Measurements from ENCODE around the gene AXIN1. TPM values are rescaled to one million over a fixed set of nuclear protein-coding genes. Genes with fewer than 3 reads are reported as not detected.

Gene AXIN1
- total RNA-seq, 4 donors from 2014 or later, result 17.5 to 29.7 (median 26.4) TPM

DNA sequence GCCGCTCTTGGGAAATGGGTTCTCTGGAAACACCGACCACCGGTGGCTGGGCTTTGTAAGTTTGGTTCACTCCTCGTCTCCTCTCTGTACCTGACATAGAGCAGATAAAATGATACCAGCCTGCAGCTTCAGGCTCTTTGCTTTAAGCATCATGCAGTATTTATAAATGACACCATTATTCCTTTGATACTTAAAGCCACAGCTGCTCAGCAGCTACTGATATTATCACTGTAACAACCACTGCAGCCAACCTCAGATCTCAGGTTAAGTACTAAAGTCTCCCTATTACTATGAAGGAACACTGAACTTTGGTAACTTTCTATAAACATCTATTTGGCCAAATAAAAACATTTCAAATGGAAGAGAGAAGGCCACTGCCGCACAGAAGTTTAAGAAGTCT, 34.9 kb downstream of the AXIN1 start:
- no peak for DNase-seq
- intact Hi-C loops (cut with DNase I), result no loop called here
- Histone ChIP-seq H3K27ac (no peak overlapping the region), H3K9me3 (no peaks in the 10 kb centered on the region), H3K4me1 (no peaks in the 10 kb centered on the region), H3K36me3 (peaks cover 18 to 19% of the 10 kb centered on the region in 2 donors), H3K27me3 (no peaks in the 10 kb centered on the region), H3K4me3 (replicated peaks in 1 of 3) (no peak overlapping the region)
- TF ChIP-seq POLR2A (IDR thresholded peaks at IDR 0.05) (no peak), CTCF (IDR thresholded peaks at IDR 0.05) (no peak)
- 88 to 95% methylated on average over 4 of the region's 5 CpGs for WGBS, 2 donors

DNA sequence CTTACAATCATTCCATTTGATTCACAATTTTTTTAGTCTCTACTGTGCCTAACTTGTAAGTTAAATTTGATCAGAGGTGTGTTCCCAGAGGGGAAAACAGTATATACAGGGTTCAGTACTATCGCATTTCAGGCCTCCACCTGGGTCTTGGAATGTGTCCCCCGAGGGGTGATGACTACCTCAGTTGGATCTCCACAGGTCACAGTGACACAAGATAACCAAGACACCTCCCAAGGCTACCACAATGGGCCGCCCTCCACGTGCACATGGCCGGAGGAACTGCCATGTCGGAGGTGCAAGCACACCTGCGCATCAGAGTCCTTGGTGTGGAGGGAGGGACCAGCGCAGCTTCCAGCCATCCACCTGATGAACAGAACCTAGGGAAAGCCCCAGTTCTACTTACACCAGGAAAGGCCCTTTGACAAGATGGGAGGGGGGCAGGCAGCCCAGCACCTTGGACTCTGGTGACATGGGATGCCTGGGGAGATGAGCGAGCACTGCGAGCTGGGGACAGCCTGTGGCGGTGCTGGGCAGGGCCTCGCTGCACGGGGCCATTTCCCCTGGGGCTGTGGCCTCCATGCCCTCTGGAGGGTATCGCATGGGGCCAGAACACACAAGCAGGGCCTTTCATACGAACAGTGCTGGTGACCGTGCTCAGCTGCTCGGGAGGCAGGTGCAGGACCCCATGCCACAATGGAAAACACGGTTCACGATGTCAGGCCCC, 35.6 kb downstream of the AXIN1 start:
- intact Hi-C loops (cut with DNase I), result no loop called here
- TF ChIP-seq POLR2A (IDR thresholded peaks at IDR 0.05) (no peak), CTCF (IDR thresholded peaks at IDR 0.05) (no peak)
- no peaks in the 10 kb centered on the region for H3K9me3 ChIP-seq
- no peak overlapping the region for H3K4me3 ChIP-seq (replicated peaks in 1 of 3)
- DNase-seq, result no peak
- no peaks in the 10 kb centered on the region for H3K4me1 ChIP-seq
- H3K27ac ChIP-seq, result no peak overlapping the region
- no peaks in the 10 kb centered on the region for H3K27me3 ChIP-seq
- 93 to 97% methylated on average over 6 to 15 of the region's 19 CpGs for WGBS, 2 donors
- peaks cover 19 to 25% of the 10 kb centered on the region in 2 donors for H3K36me3 ChIP-seq

GRCh38 chr16:314795-315299, 37.7 kb downstream of the AXIN1 start:
- Histone ChIP-seq H3K27ac (no peak overlapping the region), H3K4me1 (no peaks in the 10 kb centered on the region), H3K36me3 (peaks cover 19 to 25% of the 10 kb centered on the region in 2 donors), H3K9me3 (no peaks in the 10 kb centered on the region), H3K27me3 (no peaks in the 10 kb centered on the region), H3K4me3 (replicated peaks in 1 of 3) (no peak overlapping the region)
- TF ChIP-seq CTCF (IDR thresholded peaks at IDR 0.05) (no peak), POLR2A (IDR thresholded peaks at IDR 0.05) (no peak)
- DNase-seq, result no peak
- intact Hi-C loops (cut with DNase I), result no loop called here
- WGBS, 2 donors, result 84 to 89% methylated on average over 14 of the region's 14 CpGs

- Histone ChIP-seq H3K4me1 (no peaks in the 10 kb centered on the region), H3K27me3 (no peaks in the 10 kb centered on the region), H3K9me3 (no peaks in the 10 kb centered on the region), H3K4me3 (replicated peaks in 1 of 3) (no peak overlapping the region), H3K27ac (no peak overlapping the region), H3K36me3 (peaks cover 21 to 25% of the 10 kb centered on the region in 2 donors)
- intact Hi-C loops (cut with DNase I), result no loop called here
- no peak for TF ChIP-seq POLR2A (IDR thresholded peaks at IDR 0.05)
- no peak for TF ChIP-seq CTCF (IDR thresholded peaks at IDR 0.05)
- DNase-seq, result no peak
- 98% methylated on average over 8 to 16 of the region's 16 CpGs for WGBS, 2 donors
Measured at GRCh38 chr16:314351-314750, 38.2 kb downstream of the AXIN1 start.

DNA sequence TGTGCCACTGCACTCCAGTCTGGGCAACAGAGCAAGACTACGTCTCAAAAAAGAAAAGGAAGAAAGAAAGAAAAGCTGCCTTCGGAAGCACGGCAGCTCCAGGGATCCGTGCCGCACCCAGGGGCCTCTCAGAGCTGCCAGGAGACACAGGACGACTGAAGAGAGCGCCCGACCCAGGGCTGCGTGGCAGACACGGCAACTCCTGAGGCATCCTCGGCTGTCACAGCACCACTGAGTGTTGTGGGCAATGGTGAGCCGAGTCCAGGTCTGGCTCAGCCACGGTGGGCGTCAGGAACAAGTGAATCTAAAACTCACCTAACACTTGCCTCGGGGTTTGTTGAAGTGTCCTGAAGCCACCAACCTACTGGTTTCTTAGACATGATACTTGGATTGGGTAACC, 40.8 kb downstream of the AXIN1 start:
- Histone ChIP-seq H3K27me3 (no peaks in the 10 kb centered on the region), H3K4me3 (replicated peaks in 1 of 3) (no peak overlapping the region), H3K4me1 (no peaks in the 10 kb centered on the region), H3K36me3 (peaks cover 25 to 26% of the 10 kb centered on the region in 2 donors), H3K27ac (no peak overlapping the region), H3K9me3 (no peaks in the 10 kb centered on the region)
- no peak for TF ChIP-seq POLR2A (IDR thresholded peaks at IDR 0.05)
- no peak for DNase-seq
- WGBS, 2 donors, result 95 to 96% methylated on average over 15 of the region's 15 CpGs
- intact Hi-C loops (cut with DNase I), result no loop called here

Measured in thyroid gland (tissue), 4 donors.